SU-DHL-6 (cell line): ENCODE data around the gene GTF2IRD1.

Experiments
- H2AFZ ChIP-seq: fragments of 200-600 bp; sonication (generic); 2 replicates; pipeline ENCODE4 v1.6.1; 2014; ENCODE audit warnings: low read depth, mild to moderate bottlenecking, moderate library complexity, mixed read lengths, antibody characterized with exemption, low read length; ENCODE audit not compliant: severe bottlenecking
- H3F3A ChIP-seq: fragments of 200-600 bp; shearing (Covaris generic); 2 replicates; pipeline ENCODE4 v1.6.0; 2016; ENCODE audit warnings: antibody characterized with exemption, mild to moderate bottlenecking; ENCODE audit not compliant: insufficient read depth
- H3K27ac ChIP-seq: fragments of 200-600 bp; sonication (generic); 2 replicates; pipeline ENCODE4 v1.5.1; 2016; ENCODE audit warnings: low read depth, mild to moderate bottlenecking, low read length, moderate library complexity, mixed read lengths
- H3K27me3 ChIP-seq: fragments of 200-600 bp; sonication (generic), shearing (Covaris generic); 2 replicates; pipeline ENCODE4 v1.6.0; 2014; ENCODE audit warnings: mild to moderate bottlenecking, low read length
- H3K36me3 ChIP-seq: fragments of 200-600 bp; sonication (generic); 2 replicates; pipeline ENCODE4 v1.6.1; 2014; ENCODE audit warnings: mild to moderate bottlenecking, low read length, mixed read lengths
- H3K4me2 ChIP-seq: fragments of 300-600, 200-600 bp; shearing (Covaris generic), sonication (generic); 2 replicates; pipeline ENCODE4 v1.6.0; 2014; ENCODE audit warnings: low read length, low read depth, mild to moderate bottlenecking; ENCODE audit not compliant: poor library complexity, severe bottlenecking
- H3K4me3 ChIP-seq: fragments of 200-600 bp; sonication (generic); 2 replicates; pipeline ENCODE4 v1.5.1; 2014; ENCODE audit warnings: antibody characterized with exemption, low read length, mild to moderate bottlenecking, mixed read lengths; ENCODE audit not compliant: insufficient read depth, poor library complexity, severe bottlenecking
- H3K79me2 ChIP-seq: fragments of 200-600 bp; sonication (generic); 2 replicates; pipeline ENCODE4 v1.6.1; 2014; ENCODE audit warnings: mild to moderate bottlenecking, low read length, moderate library complexity; ENCODE audit not compliant: insufficient read depth
- H3K9ac ChIP-seq: fragments of 200-600 bp; sonication (generic); 2 replicates; pipeline ENCODE4 v1.7.0; 2014; ENCODE audit warnings: mild to moderate bottlenecking, low read length
- H3K9me2 ChIP-seq: fragments of 200-600 bp; sonication (generic); replicated peaks from 2 replicates; pipeline ENCODE4 v1.6.1; 2014; ENCODE audit warnings: low read length; ENCODE audit not compliant: insufficient read depth
- H3K9me3 ChIP-seq: fragments of 200-600 bp; sonication (generic); 2 replicates; pipeline ENCODE4 v1.6.1; 2014; ENCODE audit warnings: low read length, mixed read lengths; ENCODE audit not compliant: insufficient read depth
- H4K20me1 ChIP-seq: fragments of 200-600 bp; sonication (generic); 2 replicates; pipeline ENCODE4 v1.6.1; 2014; ENCODE audit warnings: low read depth, mild to moderate bottlenecking, antibody characterized with exemption, low read length, moderate library complexity, mixed read lengths
- CTCF ChIP-seq: fragments of 200-600 bp; sonication (generic); IDR thresholded peaks from one replicate; pipeline ENCODE4 v1.5.1; 2017; ENCODE audit warnings: antibody characterized with exemption, mild to moderate bottlenecking, low read length, moderate library complexity; ENCODE audit not compliant: insufficient read depth, poor library complexity, severe bottlenecking
- EZH2phosphoT487 ChIP-seq: fragments of 200-600 bp; sonication (generic), shearing (Covaris generic); conservative IDR thresholded peaks from 2 replicates; pipeline ENCODE4 v1.6.1; 2018; ENCODE audit warnings: mild to moderate bottlenecking, antibody characterized with exemption, low read length, moderate library complexity, mixed read lengths

GTF2IRD1 gene

DNA sequence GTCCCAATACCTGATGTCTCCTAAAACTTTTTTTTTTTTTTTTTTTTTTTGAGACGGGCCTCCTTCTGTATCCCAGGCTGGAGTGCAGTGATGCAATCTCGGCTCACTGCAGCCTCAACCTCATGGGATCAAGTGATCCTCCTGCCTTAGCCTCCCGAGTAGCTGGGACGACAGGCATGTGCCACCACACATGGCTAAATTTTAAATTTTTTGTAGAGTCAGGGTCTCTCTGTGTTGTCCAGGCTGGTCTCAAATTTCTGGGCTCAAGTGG lies 28.4 kb downstream of the GTF2IRD1 start:
- TF ChIP-seq EZH2phosphoT487 (no peak), CTCF (no peak)
- no peak overlapping the region for H2AFZ ChIP-seq
- H3K4me2 ChIP-seq: no peak overlapping the region
- H3K79me2 ChIP-seq: no peaks in the 10 kb centered on the region
- no peaks in the 10 kb centered on the region for H3K36me3 ChIP-seq
- no peaks in the 10 kb centered on the region for H3K27me3 ChIP-seq
- H3K9me3 ChIP-seq: no peaks in the 10 kb centered on the region
- H3K9ac ChIP-seq: no peak overlapping the region
- H3F3A ChIP-seq: no peaks in the 10 kb centered on the region
- H4K20me1 ChIP-seq: no peaks in the 10 kb centered on the region
- no peaks in the 10 kb centered on the region for H3K9me2 ChIP-seq
- no peak overlapping the region for H3K27ac ChIP-seq
- no peak overlapping the region for H3K4me3 ChIP-seq

DNA sequence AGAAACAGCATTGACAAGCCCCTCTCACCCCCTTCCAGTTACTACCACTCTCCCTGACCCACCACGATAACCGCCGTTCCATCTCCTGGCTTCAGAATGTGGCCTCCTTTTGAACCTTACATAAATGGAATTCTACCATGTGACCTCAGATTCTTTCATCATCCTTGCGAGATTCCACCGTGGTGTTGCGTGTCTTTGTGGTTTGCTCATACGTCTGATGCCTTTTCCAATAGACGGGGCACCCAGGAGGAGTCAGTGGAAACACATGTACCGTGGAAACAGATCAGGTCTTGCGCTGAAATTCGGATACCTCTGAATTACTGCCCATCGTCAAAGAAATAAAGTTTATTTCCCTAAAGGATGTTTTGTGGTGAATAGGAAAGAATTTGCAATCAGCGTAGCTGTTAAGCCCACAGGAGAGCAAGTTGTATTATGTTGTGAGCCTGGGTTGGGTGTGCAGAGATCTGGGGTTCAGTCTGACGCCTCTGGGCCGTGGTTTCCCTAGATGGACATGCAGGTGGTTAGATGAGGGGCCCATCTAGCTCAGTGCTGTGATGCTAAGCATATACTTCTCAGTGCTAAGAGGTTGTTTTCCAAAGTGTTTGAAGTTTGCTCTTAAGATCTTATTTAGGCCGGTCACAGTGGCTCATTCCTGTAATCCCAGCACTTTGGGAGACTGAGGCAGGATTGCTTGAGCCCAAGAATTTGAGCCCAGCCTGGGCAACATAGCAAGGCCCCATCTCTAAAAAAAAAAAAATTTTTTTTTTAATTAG lies 29.1 kb downstream of the GTF2IRD1 start:
- no peak overlapping the region for H3K9ac ChIP-seq
- no peak overlapping the region for H3K27ac ChIP-seq
- H2AFZ ChIP-seq: no peak overlapping the region
- TF ChIP-seq CTCF (no peak), EZH2phosphoT487 (no peak)
- no peak overlapping the region for H3K4me2 ChIP-seq
- H3K79me2 ChIP-seq: no peaks in the 10 kb centered on the region
- H3K9me2 ChIP-seq: no peaks in the 10 kb centered on the region
- H3K36me3 ChIP-seq: no peaks in the 10 kb centered on the region
- H4K20me1 ChIP-seq: no peaks in the 10 kb centered on the region
- H3K4me3 ChIP-seq: no peak overlapping the region
- H3F3A ChIP-seq: no peaks in the 10 kb centered on the region
- H3K27me3 ChIP-seq: no peaks in the 10 kb centered on the region
- no peaks in the 10 kb centered on the region for H3K9me3 ChIP-seq

GRCh38 chr7:74483402-74484336 lies 30.0 kb downstream of the GTF2IRD1 start:
- H3K27me3 ChIP-seq: no peaks in the 10 kb centered on the region
- no peaks in the 10 kb centered on the region for H3K36me3 ChIP-seq
- H3K9ac ChIP-seq: no peak overlapping the region
- H3K4me2 ChIP-seq: no peak overlapping the region
- H3K9me2 ChIP-seq: no peaks in the 10 kb centered on the region
- no peaks in the 10 kb centered on the region for H4K20me1 ChIP-seq
- no peaks in the 10 kb centered on the region for H3K9me3 ChIP-seq
- H3K27ac ChIP-seq: no peak overlapping the region
- H3K4me3 ChIP-seq: no peak overlapping the region
- TF ChIP-seq EZH2phosphoT487 (no peak), CTCF (no peak)
- no peaks in the 10 kb centered on the region for H3K79me2 ChIP-seq
- no peaks in the 10 kb centered on the region for H3F3A ChIP-seq
- H2AFZ ChIP-seq: no peak overlapping the region
